Activated CD4-positive, alpha-beta T cell treated with anti-CD3 and anti-CD28 coated beads for 1 hour (primary cell): ENCODE measurements around the gene PDLIM3.
"Not testable (repeated sequence)": the region's sequence is repeated elsewhere in the genome, so short reads cannot be mapped to it uniquely, and the experiment has no call there.

ENCODE experiments used
- DNase-seq: peaks from one replicate; pipeline ENCODE4 v3.0.0-alpha.2; 2020

Gene PDLIM3

GRCh38 chr4:185515248-185515647, 20.1 kb downstream of the PDLIM3 start:
- DNase-seq = no peak

GRCh38 chr4:185514182-185514697, 21.1 kb downstream of the PDLIM3 start:
- DNase-seq = no peak

GRCh38 chr4:185513489-185514181, 21.7 kb downstream of the PDLIM3 start:
- no peak for DNase-seq

- DNase-seq = no peak
These were observed 22.8 kb downstream of the PDLIM3 start for GRCh38 chr4:185512516-185512915.

- not testable (repeated sequence) for DNase-seq
These were observed 24.1 kb downstream of the PDLIM3 start for GRCh38 chr4:185511243-185511642.

- DNase-seq = no peak
These were observed 24.5 kb downstream of the PDLIM3 start for GRCh38 chr4:185510806-185511205.

- DNase-seq = no peak
These were observed 27.1 kb downstream of the PDLIM3 start for GRCh38 chr4:185508181-185508580.

GRCh38 chr4:185506422-185506821, 28.9 kb downstream of the PDLIM3 start:
- no peak for DNase-seq

GRCh38 chr4:185504098-185505047, 30.9 kb downstream of the PDLIM3 start:
- no peak for DNase-seq

- DNase-seq = no peak
These were observed 32.9 kb downstream of the PDLIM3 start for GRCh38 chr4:185502386-185502785.

- no peak for DNase-seq
These were observed 34.7 kb downstream of the PDLIM3 start for GRCh38 chr4:185500576-185500975.

GRCh38 chr4:185500035-185500434, 35.3 kb downstream of the PDLIM3 start:
- DNase-seq = no peak

- DNase-seq = no peak
These were observed 46.7 kb downstream of the PDLIM3 start for GRCh38 chr4:185488650-185489049.

GRCh38 chr4:185481401-185481800, 53.9 kb downstream of the PDLIM3 start:
- no peak for DNase-seq

- DNase-seq = no peak
These were observed 55.1 kb downstream of the PDLIM3 start for GRCh38 chr4:185480016-185480732.

GRCh38 chr4:185479507-185479971, 55.8 kb downstream of the PDLIM3 start:
- no peak for DNase-seq

GRCh38 chr4:185473247-185473646, 62.1 kb downstream of the PDLIM3 start:
- DNase-seq = no peak

- no peak for DNase-seq
These were observed 63.2 kb downstream of the PDLIM3 start for GRCh38 chr4:185472103-185472542.

- DNase-seq = peak; percentile 85
These were observed 63.8 kb downstream of the PDLIM3 start, which contains the start of gene CCDC110 for GRCh38 chr4:185471235-185472102. Gene CCDC110 (minus strand): TSS chr4:185471733. CDS start chr4:185471683, 50 bp downstream.

GRCh38 chr4:185470501-185471195, 64.7 kb downstream of the PDLIM3 start:
- no peak for DNase-seq

GRCh38 chr4:185469580-185470154, 65.6 kb downstream of the PDLIM3 start:
- no peak for DNase-seq
